Measurements from ENCODE around the gene TMEM156.

The TMEM156 gene

GRCh38 chr4:39043058-39043860, 11.1 kb upstream of the TMEM156 start:
- H3K4me3 ChIP-seq (ENCODE audit: low read length) = no peak overlapping the region
- peak overlapping the region; percentile 13 for H3K4me2 ChIP-seq (ENCODE audit: low read length)
- no peak overlapping the region for H3K4ac ChIP-seq (ENCODE audit: low read depth, low read length)
- H2BK120ac ChIP-seq (ENCODE audit: low read depth, low read length) = no peak overlapping the region
- H3K23ac ChIP-seq (ENCODE audit: low read length) = no peak overlapping the region
- peak overlapping the region; percentile 33 for H3K27ac ChIP-seq (ENCODE audit: low read depth, low read length)
- no peak overlapping the region for H4K8ac ChIP-seq (ENCODE audit: low read depth, low read length)
- no CpG with 5 or more reads among the region's 10 CpGs for WGBS (ENCODE audit: extremely low coverage, insufficient coverage, low lambda C conversion rate)
- no peak overlapping the region for H3K56ac ChIP-seq (ENCODE audit: low read length)
- no peaks in the 10 kb centered on the region for H3K27me3 ChIP-seq (ENCODE audit: insufficient read depth, low read length, poor library complexity)
- DNase-seq = peak; percentile 32
- no peak overlapping the region for H2AK5ac ChIP-seq (ENCODE audit: low read length)
- peaks cover 1% of the 10 kb centered on the region for H3K79me2 ChIP-seq (ENCODE audit: control insufficient read depth, insufficient read depth, low read length)
- peak overlapping the region; percentile 68 for H3K18ac ChIP-seq (ENCODE audit: low read length)
- H2BK15ac ChIP-seq (replicated peaks; ENCODE audit: low read depth) = peak overlapping the region; percentile 85
- H3K79me1 ChIP-seq (ENCODE audit: low read length) = no peaks in the 10 kb centered on the region
- H2BK5ac ChIP-seq (ENCODE audit: low read length) = no peak overlapping the region
- no peaks in the 10 kb centered on the region for H3K36me3 ChIP-seq (ENCODE audit: control insufficient read depth, insufficient read depth, low read length)
- no peak overlapping the region for H3K9ac ChIP-seq (ENCODE audit: low read length)
- peaks cover 5% of the 10 kb centered on the region for H3K4me1 ChIP-seq (ENCODE audit: control insufficient read depth, low read depth, low read length)
- no peak overlapping the region for H4K5ac ChIP-seq (ENCODE audit: low read length)

- Histone ChIP-seq H3K9ac (ENCODE audit: low read length) (no peak overlapping the region), H3K18ac (ENCODE audit: low read length) (no peak overlapping the region), H2BK15ac (replicated peaks; ENCODE audit: low read depth) (no peak overlapping the region), H3K27me3 (ENCODE audit: insufficient read depth, low read length, poor library complexity) (no peaks in the 10 kb centered on the region), H4K5ac (ENCODE audit: low read length) (no peak overlapping the region), H3K79me2 (ENCODE audit: control insufficient read depth, insufficient read depth, low read length) (peaks cover under 1% of the 10 kb centered on the region), H2AK5ac (ENCODE audit: low read length) (no peak overlapping the region), H3K4me2 (ENCODE audit: low read length) (no peak overlapping the region), H3K27ac (ENCODE audit: low read depth, low read length) (no peak overlapping the region), H3K23ac (ENCODE audit: low read length) (no peak overlapping the region), H2BK5ac (ENCODE audit: low read length) (no peak overlapping the region), H4K8ac (ENCODE audit: low read depth, low read length) (no peak overlapping the region), H3K79me1 (ENCODE audit: low read length) (no peaks in the 10 kb centered on the region), H3K4ac (ENCODE audit: low read depth, low read length) (no peak overlapping the region), H2BK120ac (ENCODE audit: low read depth, low read length) (no peak overlapping the region), H3K36me3 (ENCODE audit: control insufficient read depth, insufficient read depth, low read length) (no peaks in the 10 kb centered on the region), H3K4me3 (ENCODE audit: low read length) (no peak overlapping the region), H3K56ac (ENCODE audit: low read length) (no peak overlapping the region), H3K4me1 (ENCODE audit: control insufficient read depth, low read depth, low read length) (peaks cover 5% of the 10 kb centered on the region)
- no peak for DNase-seq
- no CpG with 5 or more reads among the region's 1 CpG for WGBS (ENCODE audit: extremely low coverage, insufficient coverage, low lambda C conversion rate)
These were observed 10.2 kb upstream of the TMEM156 start for GRCh38 chr4:39042366-39042765.

- Histone ChIP-seq H3K9ac (ENCODE audit: low read length) (no peak overlapping the region), H3K27ac (ENCODE audit: low read depth, low read length) (no peak overlapping the region), H2BK120ac (ENCODE audit: low read depth, low read length) (no peak overlapping the region), H3K56ac (ENCODE audit: low read length) (no peak overlapping the region), H4K8ac (ENCODE audit: low read depth, low read length) (no peak overlapping the region), H3K23ac (ENCODE audit: low read length) (no peak overlapping the region), H2BK5ac (ENCODE audit: low read length) (no peak overlapping the region), H3K4me1 (ENCODE audit: control insufficient read depth, low read depth, low read length) (peaks cover 5% of the 10 kb centered on the region), H2AK5ac (ENCODE audit: low read length) (no peak overlapping the region), H2BK15ac (replicated peaks; ENCODE audit: low read depth) (no peak overlapping the region), H3K4me3 (ENCODE audit: low read length) (no peak overlapping the region), H3K4ac (ENCODE audit: low read depth, low read length) (no peak overlapping the region), H4K5ac (ENCODE audit: low read length) (no peak overlapping the region), H3K18ac (ENCODE audit: low read length) (no peak overlapping the region), H3K79me2 (ENCODE audit: control insufficient read depth, insufficient read depth, low read length) (no peaks in the 10 kb centered on the region), H3K27me3 (ENCODE audit: insufficient read depth, low read length, poor library complexity) (no peaks in the 10 kb centered on the region), H3K79me1 (ENCODE audit: low read length) (no peaks in the 10 kb centered on the region), H3K36me3 (ENCODE audit: control insufficient read depth, insufficient read depth, low read length) (no peaks in the 10 kb centered on the region), H3K4me2 (ENCODE audit: low read length) (no peak overlapping the region)
- no peak for DNase-seq
- WGBS (ENCODE audit: extremely low coverage, insufficient coverage, low lambda C conversion rate) = no CpG with 5 or more reads among the region's 3 CpGs
These were observed 6.9 kb upstream of the TMEM156 start for GRCh38 chr4:39039108-39039507.

- no peak overlapping the region for H2BK15ac ChIP-seq (replicated peaks; ENCODE audit: low read depth)
- H3K4me2 ChIP-seq (ENCODE audit: low read length) = no peak overlapping the region
- H3K4me1 ChIP-seq (ENCODE audit: control insufficient read depth, low read depth, low read length) = no peaks in the 10 kb centered on the region
- no peaks in the 10 kb centered on the region for H3K27me3 ChIP-seq (ENCODE audit: insufficient read depth, low read length, poor library complexity)
- H3K18ac ChIP-seq (ENCODE audit: low read length) = no peak overlapping the region
- no peak overlapping the region for H3K23ac ChIP-seq (ENCODE audit: low read length)
- no peak overlapping the region for H4K8ac ChIP-seq (ENCODE audit: low read depth, low read length)
- H3K27ac ChIP-seq (ENCODE audit: low read depth, low read length) = no peak overlapping the region
- no peaks in the 10 kb centered on the region for H3K79me1 ChIP-seq (ENCODE audit: low read length)
- no peak overlapping the region for H4K5ac ChIP-seq (ENCODE audit: low read length)
- DNase-seq = no peak
- H3K79me2 ChIP-seq (ENCODE audit: control insufficient read depth, insufficient read depth, low read length) = no peaks in the 10 kb centered on the region
- no peak overlapping the region for H3K9ac ChIP-seq (ENCODE audit: low read length)
- no CpG with 5 or more reads among the region's 3 CpGs for WGBS (ENCODE audit: extremely low coverage, insufficient coverage, low lambda C conversion rate)
- H3K36me3 ChIP-seq (ENCODE audit: control insufficient read depth, insufficient read depth, low read length) = no peaks in the 10 kb centered on the region
- no peak overlapping the region for H2BK5ac ChIP-seq (ENCODE audit: low read length)
- H2BK120ac ChIP-seq (ENCODE audit: low read depth, low read length) = no peak overlapping the region
- no peak overlapping the region for H3K4me3 ChIP-seq (ENCODE audit: low read length)
- no peak overlapping the region for H2AK5ac ChIP-seq (ENCODE audit: low read length)
- H3K56ac ChIP-seq (ENCODE audit: low read length) = no peak overlapping the region
- no peak overlapping the region for H3K4ac ChIP-seq (ENCODE audit: low read depth, low read length)
These were observed 5.7 kb upstream of the TMEM156 start for GRCh38 chr4:39037941-39038340.

- no peak overlapping the region for H3K23ac ChIP-seq (ENCODE audit: low read length)
- no peak overlapping the region for H2BK15ac ChIP-seq (replicated peaks; ENCODE audit: low read depth)
- H3K27ac ChIP-seq (ENCODE audit: low read depth, low read length) = no peak overlapping the region
- H3K27me3 ChIP-seq (ENCODE audit: insufficient read depth, low read length, poor library complexity) = no peaks in the 10 kb centered on the region
- no peak overlapping the region for H3K9ac ChIP-seq (ENCODE audit: low read length)
- no peak overlapping the region for H3K4me2 ChIP-seq (ENCODE audit: low read length)
- no peaks in the 10 kb centered on the region for H3K79me1 ChIP-seq (ENCODE audit: low read length)
- H4K8ac ChIP-seq (ENCODE audit: low read depth, low read length) = no peak overlapping the region
- H2AK5ac ChIP-seq (ENCODE audit: low read length) = no peak overlapping the region
- H3K79me2 ChIP-seq (ENCODE audit: control insufficient read depth, insufficient read depth, low read length) = no peaks in the 10 kb centered on the region
- H3K4ac ChIP-seq (ENCODE audit: low read depth, low read length) = no peak overlapping the region
- H4K5ac ChIP-seq (ENCODE audit: low read length) = no peak overlapping the region
- H3K18ac ChIP-seq (ENCODE audit: low read length) = no peak overlapping the region
- H2BK120ac ChIP-seq (ENCODE audit: low read depth, low read length) = no peak overlapping the region
- no peak overlapping the region for H3K4me3 ChIP-seq (ENCODE audit: low read length)
- no peak overlapping the region for H2BK5ac ChIP-seq (ENCODE audit: low read length)
- no peaks in the 10 kb centered on the region for H3K36me3 ChIP-seq (ENCODE audit: control insufficient read depth, insufficient read depth, low read length)
- no peak for DNase-seq
- no CpG with 5 or more reads among the region's 4 CpGs for WGBS (ENCODE audit: extremely low coverage, insufficient coverage, low lambda C conversion rate)
- no peak overlapping the region for H3K56ac ChIP-seq (ENCODE audit: low read length)
- H3K4me1 ChIP-seq (ENCODE audit: control insufficient read depth, low read depth, low read length) = no peaks in the 10 kb centered on the region
These were observed 5.2 kb upstream of the TMEM156 start for GRCh38 chr4:39037491-39037825.

- H2BK120ac ChIP-seq (ENCODE audit: low read depth, low read length) = no peak overlapping the region
- no peak overlapping the region for H2BK15ac ChIP-seq (replicated peaks; ENCODE audit: low read depth)
- H3K4ac ChIP-seq (ENCODE audit: low read depth, low read length) = no peak overlapping the region
- no peak overlapping the region for H2BK5ac ChIP-seq (ENCODE audit: low read length)
- H3K27me3 ChIP-seq (ENCODE audit: insufficient read depth, low read length, poor library complexity) = no peaks in the 10 kb centered on the region
- H3K9ac ChIP-seq (ENCODE audit: low read length) = no peak overlapping the region
- no peak for DNase-seq
- no peak overlapping the region for H3K23ac ChIP-seq (ENCODE audit: low read length)
- H3K4me2 ChIP-seq (ENCODE audit: low read length) = no peak overlapping the region
- H3K36me3 ChIP-seq (ENCODE audit: control insufficient read depth, insufficient read depth, low read length) = no peaks in the 10 kb centered on the region
- H3K4me3 ChIP-seq (ENCODE audit: low read length) = no peak overlapping the region
- WGBS (ENCODE audit: extremely low coverage, insufficient coverage, low lambda C conversion rate) = no CpG with 5 or more reads among the region's 7 CpGs
- H3K18ac ChIP-seq (ENCODE audit: low read length) = no peak overlapping the region
- H3K56ac ChIP-seq (ENCODE audit: low read length) = no peak overlapping the region
- H3K79me1 ChIP-seq (ENCODE audit: low read length) = no peaks in the 10 kb centered on the region
- H3K79me2 ChIP-seq (ENCODE audit: control insufficient read depth, insufficient read depth, low read length) = no peaks in the 10 kb centered on the region
- no peak overlapping the region for H4K5ac ChIP-seq (ENCODE audit: low read length)
- H4K8ac ChIP-seq (ENCODE audit: low read depth, low read length) = no peak overlapping the region
- H3K4me1 ChIP-seq (ENCODE audit: control insufficient read depth, low read depth, low read length) = no peaks in the 10 kb centered on the region
- no peak overlapping the region for H3K27ac ChIP-seq (ENCODE audit: low read depth, low read length)
- H2AK5ac ChIP-seq (ENCODE audit: low read length) = no peak overlapping the region
These were observed 4.0 kb upstream of the TMEM156 start for GRCh38 chr4:39036172-39036571.

Measured in mesendoderm (in vitro differentiated cells).